HG03457 (cell line): ENCODE data around the gene FPR2.
"Not testable (repeated sequence)": the region's sequence is repeated elsewhere in the genome, so short reads cannot be mapped to it uniquely, and the experiment has no call there.

ENCODE experiments used
- ATAC-seq: cut with Tn5 transposase; IDR thresholded peaks from one replicate; pipeline ENCODE4 v1.9.1; 2021; ENCODE audit warnings: moderate number of reproducible peaks; ENCODE audit not compliant: unreplicated experiment

Gene FPR2

GRCh38 chr19:51760697-51761356, at the start of gene FPR2:
TSS of gene FPR2 (plus strand) at chr19:51761180. CDS start at chr19:51768659, 7,479 bp downstream.
- ATAC-seq, result no peak

GRCh38 chr19:51711702-51712101, 49.3 kb upstream of the FPR2 start:
- no peak for ATAC-seq

GRCh38 chr19:51712461-51713081, 48.4 kb upstream of the FPR2 start:
- ATAC-seq, result no peak

- ATAC-seq, result no peak
These were observed 47.4 kb upstream of the FPR2 start for GRCh38 chr19:51713319-51714285.

- ATAC-seq, result no peak
These were observed 46.1 kb upstream of the FPR2 start for GRCh38 chr19:51714848-51715247.

GRCh38 chr19:51715850-51716249, 45.1 kb upstream of the FPR2 start:
- ATAC-seq, result no peak

GRCh38 chr19:51716925-51717324, 44.1 kb upstream of the FPR2 start:
- no peak for ATAC-seq

GRCh38 chr19:51719251-51719988, 41.6 kb upstream of the FPR2 start:
- no peak for ATAC-seq

- no peak for ATAC-seq
These were observed 39.1 kb upstream of the FPR2 start for GRCh38 chr19:51721905-51722304.

GRCh38 chr19:51722492-51722891, 38.5 kb upstream of the FPR2 start:
- ATAC-seq, result no peak

- no peak for ATAC-seq
These were observed 36.4 kb upstream of the FPR2 start for GRCh38 chr19:51724543-51724942.

- no peak for ATAC-seq
These were observed 34.9 kb upstream of the FPR2 start for GRCh38 chr19:51726049-51726448.

GRCh38 chr19:51727349-51727880, 33.6 kb upstream of the FPR2 start:
- ATAC-seq, result no peak

- no peak for ATAC-seq
These were observed 31.2 kb upstream of the FPR2 start for GRCh38 chr19:51729781-51730180.

- no peak for ATAC-seq
These were observed 27.0 kb upstream of the FPR2 start for GRCh38 chr19:51733742-51734522.

GRCh38 chr19:51735759-51736449, 25.1 kb upstream of the FPR2 start:
- no peak for ATAC-seq

- no peak for ATAC-seq
These were observed 23.6 kb upstream of the FPR2 start for GRCh38 chr19:51737389-51737788.

GRCh38 chr19:51737924-51738323, 23.1 kb upstream of the FPR2 start:
- ATAC-seq, result no peak

- not testable (repeated sequence) for ATAC-seq
These were observed 22.5 kb upstream of the FPR2 start for GRCh38 chr19:51738523-51738922.
